GM21390 (cell line): ENCODE results near the gene COG5.

ENCODE experiments used
- ATAC-seq: cut with Tn5 transposase; IDR thresholded peaks from one replicate; pipeline ENCODE4 v1.9.1; 2021; ENCODE audit not compliant: unreplicated experiment

Gene COG5

GRCh38 chr7:107506674-107507339 is 56.9 kb downstream of the COG5 start:
- no peak for ATAC-seq

GRCh38 chr7:107505997-107506673 is 57.6 kb downstream of the COG5 start:
- ATAC-seq: no peak

GRCh38 chr7:107505362-107505761 is 58.4 kb downstream of the COG5 start:
- ATAC-seq: no peak

- no peak for ATAC-seq
Measured at GRCh38 chr7:107503687-107504086, 60.0 kb downstream of the COG5 start.

GRCh38 chr7:107502797-107503196 is 60.9 kb downstream of the COG5 start:
- ATAC-seq: no peak

- ATAC-seq: no peak
Measured at GRCh38 chr7:107502154-107502553, 61.6 kb downstream of the COG5 start.

- no peak for ATAC-seq
Measured at GRCh38 chr7:107501593-107501992, 62.1 kb downstream of the COG5 start.

- ATAC-seq: no peak
Measured at GRCh38 chr7:107499731-107500130, 64.0 kb downstream of the COG5 start.

- no peak for ATAC-seq
Measured at GRCh38 chr7:107495516-107495915, 68.2 kb downstream of the COG5 start.

- no peak for ATAC-seq
Measured at GRCh38 chr7:107494884-107495283, 68.8 kb downstream of the COG5 start.

- no peak for ATAC-seq
Measured at GRCh38 chr7:107494315-107494751, 69.4 kb downstream of the COG5 start.

- no peak for ATAC-seq
Measured at GRCh38 chr7:107492875-107493274, 70.8 kb downstream of the COG5 start.

GRCh38 chr7:107486041-107486440 is 77.7 kb downstream of the COG5 start:
- no peak for ATAC-seq

GRCh38 chr7:107482571-107482970 is 81.1 kb downstream of the COG5 start:
- ATAC-seq: no peak

GRCh38 chr7:107480932-107481331 is 82.8 kb downstream of the COG5 start:
- ATAC-seq: no peak

- no peak for ATAC-seq
Measured at GRCh38 chr7:107479303-107479702, 84.4 kb downstream of the COG5 start.

- ATAC-seq: no peak
Measured at GRCh38 chr7:107474104-107474521, 89.6 kb downstream of the COG5 start.

GRCh38 chr7:107472116-107472515 is 91.6 kb downstream of the COG5 start:
- ATAC-seq: no peak

GRCh38 chr7:107471292-107472070 is 92.2 kb downstream of the COG5 start:
- no peak for ATAC-seq

- ATAC-seq: no peak
Measured at GRCh38 chr7:107469929-107470328, 93.8 kb downstream of the COG5 start, which contains the start of gene GPR22. GPR22 (plus strand) TSS chr7:107470057; CDS start chr7:107474061, 4,004 bp downstream.

- ATAC-seq: no peak
Measured at GRCh38 chr7:107468824-107469223, 94.9 kb downstream of the COG5 start.

GRCh38 chr7:107467972-107468371 is 95.7 kb downstream of the COG5 start:
- no peak for ATAC-seq
